Neutrophil (primary cell): Measurements from ENCODE around the gene CCL20.

Source experiments
- H3K27ac ChIP-seq: fragments of 200-600 bp; sonication (generic); 2 replicates; pipeline ENCODE4 v1.5.1; 2016; ENCODE audit warnings: mild to moderate bottlenecking, moderate library complexity
- H3K27me3 ChIP-seq: fragments of 200-600 bp; sonication (generic); 2 replicates; pipeline ENCODE4 v1.6.0; 2016; ENCODE audit warnings: mild to moderate bottlenecking
- H3K36me3 ChIP-seq: fragments of 200-600 bp; sonication (generic); 2 replicates; pipeline ENCODE4 v1.5.1; 2017
- H3K4me1 ChIP-seq, 2 experiments: fragments of 200-600 bp in 1 of 2; sonication (generic) in 1 of 2; 1 replicate in 1 of 2; 2 replicates in 1 of 2; pipeline versions ENCODE4 v1.5.1 to v1.6.1; 2013 to 2016; ENCODE audit warnings: low read depth in 1 of 2, low read length in 1 of 2, mild to moderate bottlenecking in 1 of 2, moderate library complexity in 1 of 2; ENCODE audit not compliant: control insufficient read depth in 1 of 2, insufficient read depth in 1 of 2
- H3K4me3 ChIP-seq, 2 experiments: fragments of 200-600 bp in 1 of 2; sonication (generic) in 1 of 2; 1 replicate in 1 of 2; 2 replicates in 1 of 2; pipeline ENCODE4 v1.5.1; 2013 to 2016; ENCODE audit warnings: low read depth in 1 of 2, low read length in 1 of 2, mild to moderate bottlenecking in 1 of 2, moderate library complexity in 1 of 2
- H3K9me3 ChIP-seq: fragments of 200-600 bp; sonication (generic); 2 replicates; pipeline ENCODE4 v1.5.1; 2016
- CTCF ChIP-seq: fragments of 200-600 bp; sonication (generic); IDR thresholded peaks from 2 replicates; pipeline ENCODE4 v1.5.1; 2016; ENCODE audit warnings: antibody characterized with exemption

The CCL20 gene

GRCh38 chr2:227861011-227861410, 47.4 kb downstream of the CCL20 start:
- no peaks in the 10 kb centered on the region for H3K9me3 ChIP-seq
- no peak for TF ChIP-seq CTCF
- H3K27ac ChIP-seq, result no peak overlapping the region
- no peak overlapping the region for H3K4me3 ChIP-seq
- peaks cover 17 to 18% of the 10 kb centered on the region in 2 experiments for H3K4me1 ChIP-seq
- no peaks in the 10 kb centered on the region for H3K36me3 ChIP-seq
- peaks cover 9% of the 10 kb centered on the region for H3K27me3 ChIP-seq

GRCh38 chr2:227862227-227862740, 48.6 kb downstream of the CCL20 start:
- H3K4me3 ChIP-seq, result no peak overlapping the region
- H3K9me3 ChIP-seq, result no peaks in the 10 kb centered on the region
- peaks cover 17% of the 10 kb centered on the region for H3K27me3 ChIP-seq
- peaks cover 17 to 18% of the 10 kb centered on the region in 2 experiments for H3K4me1 ChIP-seq
- no peaks in the 10 kb centered on the region for H3K36me3 ChIP-seq
- peak; percentile 71 for TF ChIP-seq CTCF
- no peak overlapping the region for H3K27ac ChIP-seq

DNA sequence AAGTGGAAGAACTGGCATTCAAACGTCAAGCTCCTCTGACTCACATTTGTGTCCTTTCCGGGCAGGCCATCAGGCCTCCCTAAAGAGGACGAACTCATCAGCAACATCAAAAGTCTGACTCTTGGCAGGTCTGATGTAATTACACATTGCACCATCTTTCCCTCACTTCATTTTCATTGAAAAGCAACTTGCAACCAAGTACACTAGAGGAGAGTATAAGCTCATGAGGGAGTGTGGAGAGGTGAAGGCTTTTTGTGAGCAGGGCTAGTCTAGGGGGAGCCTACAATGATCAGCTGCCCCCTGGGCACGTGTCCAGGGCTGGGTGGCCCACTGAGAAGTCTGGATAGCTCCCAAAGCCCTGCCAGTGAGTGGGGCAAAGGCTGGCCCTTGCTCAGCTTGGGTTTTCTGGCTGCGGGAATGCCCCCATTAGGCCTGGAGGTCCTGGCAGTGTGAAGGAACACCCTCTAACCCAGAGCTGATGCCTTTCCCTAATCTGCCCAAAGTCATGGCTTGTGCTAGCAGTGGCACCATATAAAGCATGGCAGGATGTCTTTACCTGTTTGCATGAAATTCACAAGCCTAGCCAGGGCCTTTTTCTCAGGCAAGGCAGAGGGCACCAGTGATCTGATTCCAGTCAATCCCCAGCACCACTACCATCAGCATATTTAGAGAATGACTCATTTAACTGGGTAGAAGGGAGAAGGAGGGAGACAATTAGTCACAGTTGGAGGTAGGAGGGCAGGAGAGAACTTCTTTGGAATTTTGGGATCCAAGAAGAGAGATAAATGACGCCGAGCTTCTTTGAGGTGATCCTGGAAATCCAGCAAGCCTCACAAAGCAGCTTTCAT, 49.3 kb downstream of the CCL20 start:
- TF ChIP-seq CTCF, result no peak
- no peak overlapping the region for H3K4me3 ChIP-seq
- H3K4me1 ChIP-seq, result peaks cover 14 to 15% of the 10 kb centered on the region in 2 experiments
- H3K36me3 ChIP-seq, result no peaks in the 10 kb centered on the region
- no peaks in the 10 kb centered on the region for H3K9me3 ChIP-seq
- H3K27ac ChIP-seq, result no peak overlapping the region
- peaks cover 17% of the 10 kb centered on the region for H3K27me3 ChIP-seq

- peaks cover 15 to 24% of the 10 kb centered on the region in 2 experiments for H3K4me1 ChIP-seq
- TF ChIP-seq CTCF, result no peak
- H3K27ac ChIP-seq, result no peak overlapping the region
- peaks cover 17% of the 10 kb centered on the region for H3K27me3 ChIP-seq
- no peaks in the 10 kb centered on the region for H3K36me3 ChIP-seq
- no peak overlapping the region for H3K4me3 ChIP-seq
- no peaks in the 10 kb centered on the region for H3K9me3 ChIP-seq
These were observed 50.6 kb downstream of the CCL20 start for GRCh38 chr2:227864161-227864756.

DNA sequence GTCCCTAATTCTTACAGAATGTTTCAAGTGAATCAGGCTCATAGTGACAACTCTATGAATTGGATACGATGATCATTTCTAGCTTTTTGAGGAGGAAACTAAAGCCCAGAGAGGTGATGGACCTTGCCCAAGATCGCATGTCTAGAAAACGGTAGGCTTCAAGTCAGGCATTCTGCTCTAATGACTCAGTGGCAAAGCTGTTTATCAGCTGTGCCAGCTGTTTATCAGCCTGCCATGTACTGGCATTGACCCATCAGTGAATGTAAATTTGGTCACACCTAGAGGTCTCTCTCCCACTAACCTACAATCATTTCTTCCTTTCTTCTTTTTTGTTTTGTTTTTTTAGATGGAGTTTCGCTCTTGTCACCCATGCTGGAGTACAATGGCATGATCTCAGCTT, 51.6 kb downstream of the CCL20 start:
- no peak for TF ChIP-seq CTCF
- H3K36me3 ChIP-seq, result no peaks in the 10 kb centered on the region

More for the DNA sequence above, 51.6 kb downstream of the CCL20 start:
- Histone ChIP-seq H3K4me1 (peaks cover 15 to 24% of the 10 kb centered on the region in 2 experiments), H3K27ac (no peak overlapping the region), H3K9me3 (no peaks in the 10 kb centered on the region), H3K27me3 (peaks cover 17% of the 10 kb centered on the region), H3K4me3 (no peak overlapping the region)
